Measurements from ENCODE around the gene MCM8. TPM values are rescaled to one million over a fixed set of nuclear protein-coding genes. Genes with fewer than 3 reads are reported as not detected.

The MCM8 gene
- total and polyA plus RNA-seq, 4 donors = 0.49 to 11.0 (median 1.5) TPM

DNA sequence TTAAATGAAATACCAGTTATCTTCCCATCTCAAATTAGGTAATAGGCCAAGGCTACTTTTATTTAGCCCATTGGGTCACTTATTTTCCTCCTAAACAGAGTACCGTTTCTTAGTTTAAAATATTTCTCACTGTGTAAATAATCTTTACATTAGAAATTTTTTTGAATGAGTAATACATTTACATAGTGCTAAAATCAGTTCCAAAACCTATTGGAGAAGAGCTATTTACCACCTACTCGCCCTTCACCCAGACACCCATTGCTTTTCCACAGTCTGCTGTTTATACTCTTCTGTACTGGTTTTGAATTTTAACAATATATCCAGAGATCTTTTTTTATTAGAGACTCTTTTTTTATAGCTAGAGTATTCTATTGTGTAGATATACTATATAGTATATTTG lies 36.9 kb downstream of the MCM8 start:
- Histone ChIP-seq H3K36me3 (ENCODE audit: control insufficient read depth in 4 of 4, insufficient read depth in 3 of 4, low read depth in 1 of 4, low read length in 3 of 4) (peaks cover 0 to 6% (median 1%) of the 10 kb centered on the region in 4 donors), H3K4me1 (ENCODE audit: control insufficient read depth in 4 of 4, insufficient read depth in 4 of 4, low read length in 3 of 4) (no peaks in the 10 kb centered on the region), H3K9ac (ENCODE audit: low read depth in 1 of 2, low read length in 2 of 2) (no peak overlapping the region), H3K4me3 (ENCODE audit: low read depth in 1 of 3, low read length in 3 of 3) (no peak overlapping the region), H3K27me3 (ENCODE audit: control insufficient read depth in 4 of 4, insufficient read depth in 4 of 4, low read length in 3 of 4) (no peaks in the 10 kb centered on the region), H3K9me3 (ENCODE audit: control insufficient read depth in 4 of 4, low read length in 3 of 4) (no peaks in the 10 kb centered on the region), H3K27ac (ENCODE audit: low read depth in 1 of 2, low read length in 2 of 2) (no peak overlapping the region)
- no peak for TF ChIP-seq RXRA (IDR thresholded peaks at IDR 0.05)
- no peak for TF ChIP-seq FOXA2 (IDR thresholded peaks at IDR 0.05)
- TF ChIP-seq EGR1 (IDR thresholded peaks at IDR 0.05; ENCODE audit: low read depth in 2 of 2) = no peak
- no peak for DNase-seq (ENCODE audit: low spot score)
- WGBS = over 99% methylated on average over 2 of the region's 2 CpGs

DNA sequence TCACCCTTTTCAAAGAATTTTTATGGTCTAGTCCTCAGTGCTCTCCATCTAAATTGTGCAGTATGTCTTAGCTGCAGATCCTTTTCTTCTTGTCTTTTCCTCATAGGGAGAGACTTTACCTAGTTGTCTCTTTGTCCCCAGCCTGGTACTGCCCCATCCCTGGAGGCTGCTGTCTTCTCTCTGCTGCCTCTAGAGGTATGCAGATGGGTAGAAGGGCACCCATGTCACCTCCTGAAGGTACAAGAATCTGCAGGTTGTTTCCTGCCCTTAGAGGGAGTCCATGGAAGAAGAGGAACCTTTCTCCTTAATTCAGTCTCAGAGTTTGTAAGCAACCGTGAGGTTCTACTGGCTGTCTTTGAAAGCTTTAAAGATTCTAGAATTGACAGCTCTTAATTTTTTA lies 39.1 kb downstream of the MCM8 start:
- 96% methylated on average over 1 of the region's 1 CpG for WGBS
- H3K27me3 ChIP-seq (ENCODE audit: control insufficient read depth in 4 of 4, insufficient read depth in 4 of 4, low read length in 3 of 4) = no peaks in the 10 kb centered on the region
- H3K9ac ChIP-seq (ENCODE audit: low read depth in 1 of 2, low read length in 2 of 2) = no peak overlapping the region
- no peak overlapping the region for H3K4me3 ChIP-seq (ENCODE audit: low read depth in 1 of 3, low read length in 3 of 3)
- no peaks in the 10 kb centered on the region for H3K4me1 ChIP-seq (ENCODE audit: control insufficient read depth in 4 of 4, insufficient read depth in 4 of 4, low read length in 3 of 4)
- no peak for DNase-seq (ENCODE audit: low spot score)
- H3K27ac ChIP-seq (ENCODE audit: low read depth in 1 of 2, low read length in 2 of 2) = no peak overlapping the region
- peaks cover 0 to 6% (median 1%) of the 10 kb centered on the region in 4 donors for H3K36me3 ChIP-seq (ENCODE audit: control insufficient read depth in 4 of 4, insufficient read depth in 3 of 4, low read depth in 1 of 4, low read length in 3 of 4)
- no peak for TF ChIP-seq RAD21 (IDR thresholded peaks at IDR 0.05)
- no peak for TF ChIP-seq NR2F2 (IDR thresholded peaks at IDR 0.05)
- no peak for TF ChIP-seq TAF1 (conservative IDR thresholded peaks at IDR 0.05)
- TF ChIP-seq RXRA (IDR thresholded peaks at IDR 0.05) = no peak
- TF ChIP-seq SP1 (IDR thresholded peaks at IDR 0.05) = no peak
- TF ChIP-seq, protein P1, sequence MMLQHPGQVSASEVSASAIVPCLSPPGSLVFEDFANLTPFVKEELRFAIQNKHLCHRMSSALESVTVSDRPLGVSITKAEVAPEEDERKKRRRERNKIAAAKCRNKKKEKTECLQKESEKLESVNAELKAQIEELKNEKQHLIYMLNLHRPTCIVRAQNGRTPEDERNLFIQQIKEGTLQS (IDR thresholded peaks at IDR 0.05) = no peak
- TF ChIP-seq, protein P2, sequence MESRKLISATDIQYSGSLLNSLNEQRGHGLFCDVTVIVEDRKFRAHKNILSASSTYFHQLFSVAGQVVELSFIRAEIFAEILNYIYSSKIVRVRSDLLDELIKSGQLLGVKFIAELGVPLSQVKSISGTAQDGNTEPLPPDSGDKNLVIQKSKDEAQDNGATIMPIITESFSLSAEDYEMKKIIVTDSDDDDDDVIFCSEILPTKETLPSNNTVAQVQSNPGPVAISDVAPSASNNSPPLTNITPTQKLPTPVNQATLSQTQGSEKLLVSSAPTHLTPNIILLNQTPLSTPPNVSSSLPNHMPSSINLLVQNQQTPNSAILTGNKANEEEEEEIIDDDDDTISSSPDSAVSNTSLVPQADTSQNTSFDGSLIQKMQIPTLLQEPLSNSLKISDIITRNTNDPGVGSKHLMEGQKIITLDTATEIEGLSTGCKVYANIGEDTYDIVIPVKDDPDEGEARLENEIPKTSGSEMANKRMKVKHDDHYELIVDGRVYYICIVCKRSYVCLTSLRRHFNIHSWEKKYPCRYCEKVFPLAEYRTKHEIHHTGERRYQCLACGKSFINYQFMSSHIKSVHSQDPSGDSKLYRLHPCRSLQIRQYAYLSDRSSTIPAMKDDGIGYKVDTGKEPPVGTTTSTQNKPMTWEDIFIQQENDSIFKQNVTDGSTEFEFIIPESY (IDR thresholded peaks at IDR 0.05) = no peak
- TF ChIP-seq FOXA1 (IDR thresholded peaks at IDR 0.05) = no peak
- TF ChIP-seq HNF4G (IDR thresholded peaks at IDR 0.05) = no peak
- no peak for TF ChIP-seq GABPA (IDR thresholded peaks at IDR 0.05 in 1 of 2, conservative IDR thresholded peaks at IDR 0.05 in 1 of 2)
- TF ChIP-seq, protein P3, sequence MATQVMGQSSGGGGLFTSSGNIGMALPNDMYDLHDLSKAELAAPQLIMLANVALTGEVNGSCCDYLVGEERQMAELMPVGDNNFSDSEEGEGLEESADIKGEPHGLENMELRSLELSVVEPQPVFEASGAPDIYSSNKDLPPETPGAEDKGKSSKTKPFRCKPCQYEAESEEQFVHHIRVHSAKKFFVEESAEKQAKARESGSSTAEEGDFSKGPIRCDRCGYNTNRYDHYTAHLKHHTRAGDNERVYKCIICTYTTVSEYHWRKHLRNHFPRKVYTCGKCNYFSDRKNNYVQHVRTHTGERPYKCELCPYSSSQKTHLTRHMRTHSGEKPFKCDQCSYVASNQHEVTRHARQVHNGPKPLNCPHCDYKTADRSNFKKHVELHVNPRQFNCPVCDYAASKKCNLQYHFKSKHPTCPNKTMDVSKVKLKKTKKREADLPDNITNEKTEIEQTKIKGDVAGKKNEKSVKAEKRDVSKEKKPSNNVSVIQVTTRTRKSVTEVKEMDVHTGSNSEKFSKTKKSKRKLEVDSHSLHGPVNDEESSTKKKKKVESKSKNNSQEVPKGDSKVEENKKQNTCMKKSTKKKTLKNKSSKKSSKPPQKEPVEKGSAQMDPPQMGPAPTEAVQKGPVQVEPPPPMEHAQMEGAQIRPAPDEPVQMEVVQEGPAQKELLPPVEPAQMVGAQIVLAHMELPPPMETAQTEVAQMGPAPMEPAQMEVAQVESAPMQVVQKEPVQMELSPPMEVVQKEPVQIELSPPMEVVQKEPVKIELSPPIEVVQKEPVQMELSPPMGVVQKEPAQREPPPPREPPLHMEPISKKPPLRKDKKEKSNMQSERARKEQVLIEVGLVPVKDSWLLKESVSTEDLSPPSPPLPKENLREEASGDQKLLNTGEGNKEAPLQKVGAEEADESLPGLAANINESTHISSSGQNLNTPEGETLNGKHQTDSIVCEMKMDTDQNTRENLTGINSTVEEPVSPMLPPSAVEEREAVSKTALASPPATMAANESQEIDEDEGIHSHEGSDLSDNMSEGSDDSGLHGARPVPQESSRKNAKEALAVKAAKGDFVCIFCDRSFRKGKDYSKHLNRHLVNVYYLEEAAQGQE (IDR thresholded peaks at IDR 0.05) = no peak
- no peak for TF ChIP-seq EGR1 (IDR thresholded peaks at IDR 0.05; ENCODE audit: low read depth in 2 of 2)
- no peak for TF ChIP-seq HNF4A (conservative IDR thresholded peaks at IDR 0.05)
- TF ChIP-seq JUND (IDR thresholded peaks at IDR 0.05) = no peak
- TF ChIP-seq, protein P4, sequence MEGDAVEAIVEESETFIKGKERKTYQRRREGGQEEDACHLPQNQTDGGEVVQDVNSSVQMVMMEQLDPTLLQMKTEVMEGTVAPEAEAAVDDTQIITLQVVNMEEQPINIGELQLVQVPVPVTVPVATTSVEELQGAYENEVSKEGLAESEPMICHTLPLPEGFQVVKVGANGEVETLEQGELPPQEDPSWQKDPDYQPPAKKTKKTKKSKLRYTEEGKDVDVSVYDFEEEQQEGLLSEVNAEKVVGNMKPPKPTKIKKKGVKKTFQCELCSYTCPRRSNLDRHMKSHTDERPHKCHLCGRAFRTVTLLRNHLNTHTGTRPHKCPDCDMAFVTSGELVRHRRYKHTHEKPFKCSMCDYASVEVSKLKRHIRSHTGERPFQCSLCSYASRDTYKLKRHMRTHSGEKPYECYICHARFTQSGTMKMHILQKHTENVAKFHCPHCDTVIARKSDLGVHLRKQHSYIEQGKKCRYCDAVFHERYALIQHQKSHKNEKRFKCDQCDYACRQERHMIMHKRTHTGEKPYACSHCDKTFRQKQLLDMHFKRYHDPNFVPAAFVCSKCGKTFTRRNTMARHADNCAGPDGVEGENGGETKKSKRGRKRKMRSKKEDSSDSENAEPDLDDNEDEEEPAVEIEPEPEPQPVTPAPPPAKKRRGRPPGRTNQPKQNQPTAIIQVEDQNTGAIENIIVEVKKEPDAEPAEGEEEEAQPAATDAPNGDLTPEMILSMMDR (IDR thresholded peaks at IDR 0.05; ENCODE audit: low read depth, low read length, missing input control) = no peak
- no peak for TF ChIP-seq YY1 (IDR thresholded peaks at IDR 0.05)
- TF ChIP-seq, protein P5, sequence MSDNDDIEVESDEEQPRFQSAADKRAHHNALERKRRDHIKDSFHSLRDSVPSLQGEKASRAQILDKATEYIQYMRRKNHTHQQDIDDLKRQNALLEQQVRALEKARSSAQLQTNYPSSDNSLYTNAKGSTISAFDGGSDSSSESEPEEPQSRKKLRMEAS (IDR thresholded peaks at IDR 0.05) = no peak
- no peak for TF ChIP-seq FOXA2 (IDR thresholded peaks at IDR 0.05)
- no peaks in the 10 kb centered on the region for H3K9me3 ChIP-seq (ENCODE audit: control insufficient read depth in 4 of 4, low read length in 3 of 4)

All from liver (tissue), 9 donors.